Suppressor macrophage (primary cell): ENCODE measurements around the gene HOMER2.

Source experiments
- DNase-seq, 4 experiments: peaks; one replicate each; pipeline ENCODE4 v3.0.0-alpha.2; 2020 to 2022

Gene HOMER2

GRCh38 chr15:82856397-82857170 is 95.9 kb downstream of the HOMER2 start:
- peak in 1 of 4 experiments; percentile 17 for DNase-seq

DNA sequence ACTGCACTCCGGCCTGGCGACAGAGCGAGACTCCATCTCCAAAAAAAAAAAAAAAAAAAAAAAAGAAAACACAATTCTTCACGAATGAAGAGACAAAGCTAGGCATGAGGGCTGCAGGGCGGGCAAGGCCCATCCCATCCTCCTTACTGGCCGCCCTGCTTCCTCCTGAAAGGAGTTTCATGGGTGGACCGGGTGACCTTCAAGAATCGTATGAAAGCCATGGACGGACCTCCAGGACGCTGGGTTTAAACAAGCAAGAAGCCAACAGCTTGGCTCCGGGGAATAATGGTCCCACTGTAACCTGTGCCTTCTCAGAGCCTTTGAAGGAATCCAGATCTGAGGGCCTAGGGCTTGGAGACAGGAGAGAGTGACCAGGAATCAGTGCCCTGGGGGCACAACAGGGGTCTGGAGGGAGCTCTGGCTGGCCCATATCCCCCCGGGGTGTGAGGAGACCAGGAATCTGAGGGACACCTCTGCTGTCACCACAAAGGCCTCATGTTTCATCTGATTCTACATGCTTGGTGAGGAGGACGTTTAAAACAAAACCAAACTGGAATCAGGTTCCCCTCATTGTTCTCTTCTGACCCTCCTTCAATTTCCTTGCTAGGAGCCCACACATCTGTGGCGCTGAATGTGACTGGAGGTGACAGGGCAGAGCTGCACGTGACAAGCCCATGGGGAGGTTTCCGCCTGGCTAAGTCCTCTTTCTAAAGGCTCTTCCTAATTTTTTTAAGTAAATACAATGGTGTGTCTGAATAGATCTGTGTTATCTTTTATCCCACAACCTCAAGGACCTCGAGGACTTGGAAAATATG is 97.0 kb downstream of the HOMER2 start:
- peak; percentile 53 to 73 (median 70) for DNase-seq

- no peak for DNase-seq
Measured at GRCh38 chr15:82854554-82854953, 98.0 kb downstream of the HOMER2 start.

DNA sequence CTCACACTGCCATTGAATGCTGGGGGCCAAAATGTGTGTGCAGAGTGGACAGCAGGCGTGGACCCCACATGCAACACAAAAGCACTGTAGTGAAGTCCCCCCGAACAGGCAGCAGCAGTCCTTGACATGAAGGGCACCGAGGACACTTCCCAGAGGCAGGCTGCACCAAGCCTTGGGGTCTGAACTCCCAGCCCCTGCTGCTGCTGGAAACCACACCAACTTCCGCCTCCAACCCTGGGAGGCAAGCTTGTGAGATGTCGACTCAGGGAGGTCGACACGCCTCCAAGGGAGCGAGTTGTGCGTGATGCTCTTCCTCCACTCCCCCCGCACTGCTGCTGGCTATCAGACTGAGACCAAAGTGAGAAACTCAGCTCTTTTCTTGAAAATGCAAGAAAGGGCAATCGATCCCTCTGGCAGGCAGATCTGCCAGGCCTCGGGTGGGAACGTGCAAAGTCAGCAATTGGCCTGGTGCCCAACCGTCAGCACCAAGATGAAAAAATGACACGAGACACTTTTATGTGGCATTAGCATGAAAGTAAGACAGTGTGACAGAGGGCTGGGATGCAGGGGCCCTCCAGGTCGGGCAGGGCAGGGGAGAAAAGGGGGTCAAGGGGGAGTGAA is 99.5 kb downstream of the HOMER2 start:
- peak; percentile 44 to 64 (median 60) for DNase-seq

GRCh38 chr15:82851981-82852511 is 100.5 kb downstream of the HOMER2 start:
- no peak for DNase-seq

GRCh38 chr15:82851306-82851850 is 101.1 kb downstream of the HOMER2 start:
- DNase-seq = no peak

GRCh38 chr15:82850731-82851130 is 101.8 kb downstream of the HOMER2 start:
- no peak for DNase-seq

GRCh38 chr15:82849556-82850512 is 102.7 kb downstream of the HOMER2 start:
- peak; percentile 84 to 92 (median 90) for DNase-seq

DNA sequence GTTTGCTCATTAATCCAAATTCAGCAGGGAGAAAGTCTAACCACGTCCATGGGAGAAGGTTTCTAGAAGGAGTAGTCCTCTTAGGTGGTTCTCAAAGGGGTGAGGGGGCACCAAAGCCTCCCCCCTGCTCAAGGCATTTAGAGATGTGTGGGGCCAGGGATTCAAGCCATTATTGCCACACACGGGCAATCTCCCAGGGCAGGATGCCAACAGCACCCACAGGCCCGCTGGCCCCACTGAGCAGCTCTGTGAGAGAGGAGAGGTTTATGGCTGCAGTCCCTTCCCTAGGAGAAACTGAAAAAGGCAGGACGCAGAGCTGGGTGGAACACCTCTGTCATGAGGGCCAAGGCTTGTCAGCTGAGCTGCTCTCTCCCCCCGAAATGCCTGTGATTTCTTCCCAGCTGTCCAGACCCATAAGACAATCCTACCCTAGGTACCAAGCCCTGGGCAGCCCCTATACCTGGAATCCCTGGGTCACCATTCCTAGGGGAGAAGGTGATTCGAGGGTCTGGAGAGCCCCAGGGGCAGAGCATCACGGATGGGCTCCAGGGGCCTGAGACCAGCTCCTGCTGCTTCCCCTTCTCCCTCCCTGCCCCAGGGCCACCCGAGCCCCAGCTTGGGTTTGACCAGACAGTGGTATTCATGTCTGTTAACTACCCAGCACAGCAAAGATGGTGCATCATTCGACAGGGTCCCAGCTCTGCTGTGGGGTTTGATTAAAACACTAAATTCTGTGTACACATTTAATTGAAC is 104.1 kb downstream of the HOMER2 start:
- DNase-seq = no peak

- no peak for DNase-seq
Measured at GRCh38 chr15:82847703-82848102, 104.8 kb downstream of the HOMER2 start.

- DNase-seq = no peak
Measured at GRCh38 chr15:82846621-82847020, 105.9 kb downstream of the HOMER2 start.

GRCh38 chr15:82845686-82846085 is 106.8 kb downstream of the HOMER2 start:
- no peak for DNase-seq

DNA sequence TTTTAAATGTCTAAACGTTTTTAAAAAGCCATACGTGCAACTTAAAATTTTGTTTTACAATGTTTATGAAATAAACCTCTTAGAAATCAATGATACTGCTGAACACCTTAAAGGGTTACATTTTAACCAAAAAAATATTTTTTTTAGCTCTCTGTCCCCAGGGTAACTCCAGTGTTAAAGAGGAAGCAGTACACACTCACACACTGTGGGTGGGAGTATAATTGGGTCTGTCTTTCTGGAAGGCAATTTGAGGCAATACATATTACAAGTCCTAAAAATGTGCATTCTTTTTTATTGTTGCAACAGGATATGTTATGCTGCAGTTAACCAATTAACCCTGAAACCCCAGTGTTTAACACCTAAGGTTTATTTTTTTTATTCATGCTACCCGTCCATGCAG is 109.0 kb downstream of the HOMER2 start:
- DNase-seq = peak; percentile 58 to 87 (median 64)

GRCh38 chr15:82840166-82840565 is 112.4 kb downstream of the HOMER2 start:
- DNase-seq = no peak

GRCh38 chr15:82839136-82839535 is 113.4 kb downstream of the HOMER2 start:
- DNase-seq = no peak

GRCh38 chr15:82838096-82838735 is 114.3 kb downstream of the HOMER2 start:
- no peak for DNase-seq

- no peak for DNase-seq
Measured at GRCh38 chr15:82835391-82835917, 117.1 kb downstream of the HOMER2 start.

- DNase-seq = no peak
Measured at GRCh38 chr15:82833362-82833682, 119.2 kb downstream of the HOMER2 start.

GRCh38 chr15:82832601-82833361 is 119.7 kb downstream of the HOMER2 start:
- DNase-seq = peak; percentile 66 to 90 (median 80)
